DMS 273 (cell line): ENCODE results near the gene CPEB1.
A peak's percentile ranks its signal among the peaks of the same experiment; 100 is the strongest.

Experiments
- DNase-seq: peaks from one replicate; lab custom pipeline; 2025; ENCODE audit not compliant: unreplicated experiment; lab: John Stamatoyannopoulos, UW

Gene CPEB1

GRCh38 chr15:82595766-82596165 lies 51.4 kb downstream of the CPEB1 start:
- DNase-seq, result no peak

GRCh38 chr15:82595203-82595602 lies 52.0 kb downstream of the CPEB1 start:
- DNase-seq, result no peak

GRCh38 chr15:82587805-82588204 lies 59.4 kb downstream of the CPEB1 start:
- DNase-seq, result no peak

- DNase-seq, result peak; percentile 3
Observed at GRCh38 chr15:82585072-82585471, 62.1 kb downstream of the CPEB1 start.

- DNase-seq, result no peak
Observed at GRCh38 chr15:82580713-82581112, 66.5 kb downstream of the CPEB1 start.

- no peak for DNase-seq
Observed at GRCh38 chr15:82575335-82575734, 71.8 kb downstream of the CPEB1 start.

- peak; percentile 7 for DNase-seq
Observed at GRCh38 chr15:82572986-82573385, 74.2 kb downstream of the CPEB1 start.

GRCh38 chr15:82572311-82572710 lies 74.9 kb downstream of the CPEB1 start:
- peak; percentile 30 for DNase-seq

- DNase-seq, result peak; percentile 85
Observed at GRCh38 chr15:82571722-82572222, 75.4 kb downstream of the CPEB1 start.

- peak; percentile 59 for DNase-seq
Observed at GRCh38 chr15:82570721-82571508, 76.2 kb downstream of the CPEB1 start.

GRCh38 chr15:82569834-82570233 lies 77.3 kb downstream of the CPEB1 start:
- DNase-seq, result no peak

GRCh38 chr15:82568986-82569385 lies 78.2 kb downstream of the CPEB1 start:
- DNase-seq, result no peak

- no peak for DNase-seq
Observed at GRCh38 chr15:82567661-82568060, 79.5 kb downstream of the CPEB1 start.

- DNase-seq, result no peak
Observed at GRCh38 chr15:82566690-82567089, 80.5 kb downstream of the CPEB1 start.

- no peak for DNase-seq
Observed at GRCh38 chr15:82558502-82558901, 88.7 kb downstream of the CPEB1 start.

GRCh38 chr15:82556315-82557035 lies 90.7 kb downstream of the CPEB1 start:
- DNase-seq, result no peak

GRCh38 chr15:82554849-82555248 lies 92.3 kb downstream of the CPEB1 start:
- DNase-seq, result no peak

GRCh38 chr15:82554351-82554750 lies 92.8 kb downstream of the CPEB1 start:
- DNase-seq, result no peak

GRCh38 chr15:82553846-82554245 lies 93.3 kb downstream of the CPEB1 start:
- no peak for DNase-seq

- DNase-seq, result no peak
Observed at GRCh38 chr15:82552861-82553260, 94.3 kb downstream of the CPEB1 start.

GRCh38 chr15:82551646-82552247 lies 95.4 kb downstream of the CPEB1 start:
- DNase-seq, result no peak

- no peak for DNase-seq
Observed at GRCh38 chr15:82549199-82549665, 97.9 kb downstream of the CPEB1 start.
